Stimulated activated CD8-positive, alpha-beta memory T cell treated with anti-CD3 and anti-CD28 coated beads, Interleukin-12 subunit alpha, Interleukin-12 subunit beta, amount 100 ng/mL, for 1 hour (primary cell): ENCODE data around the gene CMTM2.

Experiments
- DNase-seq: peaks from one replicate; pipeline ENCODE4 v3.0.0-alpha.2; 2020; ENCODE audit warnings: low read depth

The CMTM2 gene

GRCh38 chr16:66635406-66635805 is 56.1 kb downstream of the CMTM2 start:
- DNase-seq, result no peak

GRCh38 chr16:66636199-66636598 is 56.9 kb downstream of the CMTM2 start:
- DNase-seq, result no peak

- DNase-seq, result no peak
Observed at GRCh38 chr16:66637806-66638205, 58.5 kb downstream of the CMTM2 start.
